NCI-H510A treated with DMSO at 0.1 percent for 48 hours (cell line): ENCODE results near the gene CAVIN1.
"Not testable (repeated sequence)": the region's sequence is repeated elsewhere in the genome, so short reads cannot be mapped to it uniquely, and the experiment has no call there.

Experiments
- DNase-seq: peaks from one replicate; lab custom pipeline; 2025; lab: John Stamatoyannopoulos, UW

CAVIN1 gene

DNA sequence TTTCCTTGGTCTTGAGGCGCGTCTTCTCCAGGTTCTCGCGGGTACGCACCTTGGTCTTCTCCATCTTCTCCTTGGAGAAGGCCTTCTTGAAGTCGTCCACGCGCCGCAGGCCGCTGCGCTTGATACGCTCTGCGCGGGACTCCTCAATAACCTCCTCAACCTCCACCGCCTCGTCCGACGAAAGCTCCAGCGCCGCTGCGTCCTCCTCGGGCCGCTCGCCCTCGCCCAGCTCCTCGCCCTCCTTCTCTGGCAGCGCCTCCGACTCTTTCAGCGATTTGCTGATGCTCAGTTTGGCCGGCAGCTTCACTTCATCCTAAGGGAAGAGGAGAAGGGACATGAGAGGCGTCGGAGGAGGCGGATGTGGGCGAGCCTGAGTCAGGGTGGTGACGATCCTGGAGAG, 18.0 kb downstream of the CAVIN1 start:
- no peak for DNase-seq

DNA sequence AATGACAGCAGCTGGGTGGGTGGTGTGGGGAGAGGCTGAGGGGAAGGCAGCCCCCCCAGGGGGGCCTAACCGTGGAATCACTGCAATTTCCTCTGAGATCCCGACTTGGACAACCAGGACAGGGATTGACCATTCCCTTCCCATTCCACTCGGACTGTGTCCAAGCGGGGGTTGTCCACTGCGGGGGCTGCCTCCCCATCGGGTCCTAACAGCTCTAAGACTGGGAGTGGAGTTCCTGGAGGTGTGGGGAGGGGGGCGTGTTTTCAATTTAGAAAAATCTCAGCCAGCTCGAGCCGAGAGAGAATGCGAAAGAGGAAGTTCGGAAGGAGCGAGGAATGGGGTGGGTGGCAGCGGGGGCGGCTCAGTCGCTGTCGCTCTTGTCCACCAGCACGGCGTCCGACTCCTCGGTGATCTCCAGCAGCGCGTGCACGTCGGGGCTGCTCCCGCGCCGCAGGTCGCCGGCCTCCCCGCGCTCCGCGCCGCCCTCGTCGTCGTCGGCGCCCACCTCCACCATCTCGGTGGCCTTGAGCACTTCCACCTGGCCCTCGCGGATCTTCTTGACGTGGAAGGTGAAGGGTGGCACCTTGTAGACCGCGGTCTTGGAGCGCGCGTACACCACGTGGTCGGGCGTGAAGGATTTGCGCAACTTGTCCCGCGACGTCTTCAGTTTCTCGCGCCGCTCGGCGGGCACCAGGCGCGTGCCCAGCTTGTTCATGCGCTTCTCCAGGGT, 18.6 kb downstream of the CAVIN1 start:
- no peak for DNase-seq

GRCh38 chr17:42403150-42403549, 19.9 kb downstream of the CAVIN1 start:
- no peak for DNase-seq

DNA sequence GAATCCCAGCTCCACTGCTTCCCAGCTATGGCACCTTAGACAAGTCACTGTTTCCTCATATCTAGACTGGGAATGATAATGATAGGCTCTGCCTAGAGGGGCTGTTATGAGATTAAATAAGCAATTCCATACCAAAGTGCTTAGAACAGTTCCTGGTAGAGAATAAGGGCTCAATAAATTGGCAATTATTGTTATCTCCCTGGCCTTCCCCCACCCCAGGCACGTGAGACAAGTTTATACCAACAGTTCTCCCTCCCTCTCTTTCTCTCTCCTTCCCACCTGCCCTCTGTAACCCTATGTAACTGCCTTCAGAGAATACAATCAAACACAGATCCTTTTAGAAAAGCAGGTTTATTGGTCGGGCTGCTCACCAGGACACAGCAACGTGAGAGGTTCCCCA, 20.9 kb downstream of the CAVIN1 start:
- DNase-seq: no peak

DNA sequence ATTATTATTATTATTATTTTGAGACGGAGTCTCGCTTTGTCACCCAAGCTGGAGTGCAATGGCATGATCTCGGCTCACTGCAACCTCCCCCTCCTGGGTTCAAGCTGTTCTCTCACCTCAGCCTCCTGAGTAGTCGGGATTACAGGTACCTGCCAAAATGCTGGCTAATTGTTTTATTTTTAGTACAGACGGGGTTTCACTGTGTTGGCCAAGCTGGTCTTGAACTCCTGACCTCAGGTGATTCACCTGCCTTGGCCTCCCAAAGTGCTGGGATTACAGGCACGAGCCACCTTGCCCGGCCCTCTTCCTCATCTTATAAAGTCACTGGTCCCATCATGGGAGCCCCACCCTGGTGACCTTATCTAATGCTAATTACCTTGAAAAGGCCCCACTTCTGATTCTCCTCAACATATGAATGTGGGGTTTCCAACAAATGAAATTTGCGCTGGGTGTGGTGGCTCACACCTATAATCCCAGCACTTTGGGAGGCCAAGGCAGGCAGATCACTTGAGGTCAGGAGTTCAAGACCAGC, 22.1 kb downstream of the CAVIN1 start:
- DNase-seq: not testable (repeated sequence)

- DNase-seq: no peak
Observed at GRCh38 chr17:42399948-42400843, 22.9 kb downstream of the CAVIN1 start.

DNA sequence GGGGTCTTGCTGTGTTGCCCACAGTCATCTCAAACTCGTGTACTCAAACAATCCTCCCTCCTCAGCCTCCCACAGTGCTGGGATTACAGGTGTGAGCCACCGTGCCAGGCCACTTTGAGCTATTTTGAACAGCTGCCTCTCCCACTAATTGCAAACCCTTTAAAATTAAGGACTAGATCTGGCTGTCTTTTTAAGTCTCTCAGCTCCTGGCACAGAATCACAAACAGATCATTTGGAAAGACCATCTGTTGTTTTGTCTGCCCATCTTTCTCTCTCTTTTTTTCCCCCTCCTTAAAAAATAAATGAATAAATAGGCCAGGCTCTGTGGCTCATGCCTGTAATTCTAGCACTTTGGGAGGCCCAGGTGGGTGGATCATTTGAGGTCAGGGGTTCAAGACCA, 23.9 kb downstream of the CAVIN1 start:
- no peak for DNase-seq

DNA sequence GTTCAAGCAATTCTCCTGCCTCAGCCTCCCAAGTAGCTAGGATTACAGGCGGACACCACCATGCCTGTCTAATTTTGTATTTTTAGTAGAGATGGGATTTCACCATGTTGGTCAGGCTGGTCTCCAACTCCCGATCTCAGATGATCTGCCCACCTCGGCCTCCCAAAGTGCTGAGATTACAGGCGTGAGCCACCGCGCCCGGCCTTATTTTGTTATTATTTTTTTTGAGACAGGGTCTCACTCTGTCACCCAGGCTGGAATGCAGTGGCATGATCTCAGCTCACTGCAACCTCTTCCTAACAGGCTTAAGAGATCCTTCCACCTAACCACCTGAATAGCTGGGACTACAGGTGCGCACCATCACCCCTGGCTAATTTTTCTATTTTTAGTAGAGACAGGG, 27.5 kb downstream of the CAVIN1 start:
- not testable (repeated sequence) for DNase-seq

DNA sequence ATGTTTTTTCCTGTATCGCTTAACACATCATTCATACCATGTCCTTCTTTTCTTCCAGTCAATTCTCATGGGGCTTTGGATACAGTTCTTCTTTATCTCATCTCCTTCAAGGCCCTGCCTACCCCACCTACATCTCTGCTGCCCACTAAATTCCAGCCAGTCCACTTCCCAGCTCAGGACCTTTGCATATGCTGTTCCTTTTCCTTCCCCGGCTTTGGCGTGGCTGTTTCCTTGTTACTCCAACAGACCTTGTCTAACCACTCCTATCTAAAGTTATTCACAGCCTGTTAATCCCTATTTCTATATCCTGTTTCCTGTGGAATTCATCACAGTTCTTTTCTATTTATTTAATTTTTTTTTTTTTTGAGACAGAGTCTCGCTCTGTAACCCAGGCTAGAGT, 28.2 kb downstream of the CAVIN1 start:
- DNase-seq: no peak

DNA sequence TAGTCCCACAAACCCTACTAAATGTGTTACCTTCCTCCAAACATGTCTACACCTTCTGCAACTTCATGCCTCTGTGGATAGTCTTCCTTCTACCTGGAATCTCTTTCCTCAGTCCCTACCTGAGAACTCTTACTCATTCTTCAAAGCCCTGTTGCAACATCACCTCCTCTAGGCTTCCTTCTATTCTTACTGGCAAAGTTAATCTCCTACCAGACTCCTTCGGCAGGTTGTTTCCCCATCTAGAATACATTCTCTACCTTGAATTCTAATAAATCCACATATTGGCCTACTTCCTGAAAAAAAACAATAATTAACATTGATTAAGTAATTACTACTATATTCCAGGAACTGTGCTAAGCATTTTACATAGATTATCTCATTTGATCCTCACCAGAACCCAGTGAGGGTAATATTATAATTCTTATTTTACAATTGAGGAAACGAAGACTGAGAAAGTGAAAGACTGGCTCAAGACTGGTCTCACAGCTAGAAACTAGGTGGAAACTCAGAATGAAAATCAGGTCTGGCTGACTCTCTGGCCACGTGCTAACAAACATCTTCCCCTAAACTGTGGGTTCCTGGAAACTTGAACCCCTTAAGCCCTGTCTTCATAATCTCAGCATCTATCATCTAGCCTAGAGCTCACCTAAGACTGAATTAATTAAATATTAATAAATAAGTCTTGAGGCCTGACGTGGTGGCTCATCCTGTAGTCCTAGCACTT, 30.2 kb downstream of the CAVIN1 start:
- no peak for DNase-seq

GRCh38 chr17:42391439-42391838, 31.6 kb downstream of the CAVIN1 start:
- not testable (repeated sequence) for DNase-seq

DNA sequence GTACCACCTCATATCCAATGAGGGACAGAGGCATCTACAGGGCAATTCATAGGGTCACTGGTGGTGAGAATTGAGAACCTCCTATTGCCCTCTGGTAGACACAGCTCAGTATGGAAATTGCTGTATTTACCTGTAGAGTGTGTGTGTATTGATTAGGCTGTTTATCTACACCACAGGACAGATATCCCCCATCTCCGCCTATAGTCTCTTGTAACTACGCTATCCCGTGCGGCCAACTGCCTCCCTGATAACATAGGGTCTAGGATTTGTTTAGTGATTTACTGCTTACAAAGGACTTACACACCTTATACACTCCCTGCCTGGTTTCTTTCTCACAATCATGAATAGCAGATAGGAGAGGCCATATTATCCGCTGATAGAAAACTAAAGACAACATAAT, 33.2 kb downstream of the CAVIN1 start:
- no peak for DNase-seq

DNA sequence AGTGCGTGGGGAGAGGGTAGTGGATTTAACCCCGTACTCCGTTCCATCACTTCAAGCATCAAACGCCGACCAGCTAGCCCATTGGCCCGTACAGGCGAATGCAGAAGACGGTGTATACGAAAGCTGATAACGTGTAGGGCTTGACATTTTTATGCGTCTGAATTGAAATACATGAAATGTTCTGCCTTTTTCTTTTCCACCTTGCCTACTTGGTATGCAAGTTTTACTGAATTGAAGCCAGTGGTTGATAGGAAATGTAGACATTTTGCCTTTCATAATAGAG, 34.0 kb downstream of the CAVIN1 start:
- DNase-seq: peak; percentile 66

DNA sequence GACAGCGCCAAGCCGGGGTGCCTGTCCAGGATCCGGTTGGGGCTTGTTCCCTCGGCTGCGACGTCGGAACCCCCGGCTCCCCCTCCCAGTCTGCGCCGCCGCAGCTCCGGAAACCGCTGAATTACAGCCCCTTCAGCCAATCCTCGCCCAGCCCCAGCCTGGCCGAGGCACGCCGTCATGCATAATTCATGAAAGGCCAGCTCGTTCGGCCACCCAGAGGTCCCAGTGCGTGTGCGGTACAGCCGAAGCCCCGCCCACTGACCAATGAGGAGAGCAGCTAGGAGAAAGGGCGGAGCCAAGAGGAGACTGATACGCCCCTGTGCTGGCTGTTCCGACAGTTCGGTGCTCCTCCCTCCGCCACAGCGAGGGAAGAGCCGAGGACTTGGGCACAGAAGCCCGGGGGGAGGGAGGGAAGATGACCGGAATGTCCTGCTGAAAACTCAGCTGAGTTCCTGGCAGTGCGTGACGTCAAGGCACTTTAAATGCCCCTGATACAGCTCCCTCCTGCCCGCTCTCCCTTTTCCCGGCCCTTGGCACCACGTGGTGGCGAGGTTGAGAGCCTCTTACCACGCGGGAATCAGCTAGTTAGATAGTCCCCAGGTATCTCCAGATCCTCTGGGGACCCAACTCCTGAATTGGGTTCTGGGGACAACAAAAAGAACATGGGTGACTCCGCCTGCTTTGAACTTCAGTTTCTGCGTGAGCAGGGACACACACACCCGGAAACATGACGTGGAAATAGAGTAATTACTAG, 34.5 kb downstream of the CAVIN1 start, which contains the start of gene STAT3:
Gene STAT3 (minus strand): TSS at position 62 of the 754 bp plus-strand sequence. CDS start 39,926 bp downstream, outside the sequence.
- peak; percentile 99 for DNase-seq

DNA sequence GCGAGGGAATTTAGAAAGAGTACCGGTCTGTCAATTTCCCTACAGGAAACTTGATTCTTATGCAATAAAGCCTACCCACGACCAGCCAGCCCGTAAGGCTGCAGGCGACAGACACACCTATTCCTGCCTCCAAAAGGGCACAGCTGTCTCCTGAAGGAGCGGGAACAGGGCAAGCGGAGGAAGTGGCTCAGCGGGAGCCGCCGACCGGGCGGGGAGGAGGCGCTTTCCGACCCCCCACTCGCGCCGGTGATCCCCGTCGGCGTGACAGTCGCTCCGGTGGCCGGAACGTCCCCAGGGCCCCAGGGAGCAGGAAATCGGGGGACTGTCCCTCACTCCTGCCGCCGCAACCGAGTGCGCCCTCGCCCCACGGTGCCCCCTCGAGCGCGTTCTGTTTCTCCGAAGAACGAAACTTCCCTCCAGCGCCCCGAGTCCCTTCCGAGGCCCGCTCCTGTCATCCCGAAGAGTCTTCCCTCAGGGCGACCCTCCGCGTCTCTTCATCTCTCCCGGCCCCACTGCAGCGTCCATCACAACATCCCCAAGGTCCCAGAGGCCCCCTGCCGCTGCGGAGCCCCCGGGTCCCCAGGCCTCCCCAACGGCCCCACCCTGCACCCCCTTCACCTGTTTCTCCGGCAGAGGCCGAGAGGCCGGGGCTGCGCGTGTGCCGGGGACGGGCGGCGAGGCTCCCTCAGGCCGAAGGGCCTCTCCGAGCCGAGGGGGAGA, 35.2 kb downstream of the CAVIN1 start:
- DNase-seq: peak; percentile 41

DNA sequence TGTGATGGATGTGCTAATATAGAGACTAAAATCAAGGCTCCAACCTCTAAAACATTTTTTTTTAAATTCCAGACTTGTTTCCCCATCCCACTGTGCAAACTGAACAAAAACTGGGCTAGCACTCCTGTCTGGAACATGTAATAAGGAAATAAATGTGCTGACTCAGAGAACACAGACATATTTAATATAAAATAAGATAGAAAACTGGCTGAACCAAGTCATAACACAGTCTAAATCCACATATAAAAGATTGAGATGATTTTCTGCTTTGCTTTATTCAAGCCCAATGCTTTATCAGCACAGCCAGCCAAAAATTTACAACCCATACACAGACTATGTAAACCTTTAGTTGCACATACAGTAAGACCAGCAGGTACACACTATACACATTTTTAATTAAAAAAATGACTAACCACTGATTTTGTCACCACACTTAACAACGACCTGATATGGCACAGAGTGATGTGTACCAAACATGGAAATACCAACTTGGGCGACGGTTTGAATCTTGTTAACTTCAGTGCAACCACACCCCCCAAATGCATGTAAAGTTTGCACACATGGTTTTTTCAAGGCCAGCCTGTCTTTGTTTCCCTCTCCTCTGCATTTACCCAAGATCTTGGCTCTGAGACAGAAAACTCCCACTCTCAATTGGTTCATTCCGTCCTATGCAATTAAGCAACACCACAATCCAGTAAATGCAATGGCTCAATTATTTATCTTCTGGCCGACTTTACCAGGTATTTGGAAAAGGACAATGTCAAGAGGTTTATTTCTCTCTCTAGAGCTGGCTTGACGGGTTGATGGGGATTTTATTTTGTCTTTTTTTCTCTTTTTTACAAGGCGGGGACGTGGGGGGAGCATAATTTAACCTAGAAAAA, 36.0 kb downstream of the CAVIN1 start:
- DNase-seq: no peak

- DNase-seq: no peak
Observed at GRCh38 chr17:42381898-42382297, 41.2 kb downstream of the CAVIN1 start.

GRCh38 chr17:42380935-42381334, 42.1 kb downstream of the CAVIN1 start:
- DNase-seq: no peak

DNA sequence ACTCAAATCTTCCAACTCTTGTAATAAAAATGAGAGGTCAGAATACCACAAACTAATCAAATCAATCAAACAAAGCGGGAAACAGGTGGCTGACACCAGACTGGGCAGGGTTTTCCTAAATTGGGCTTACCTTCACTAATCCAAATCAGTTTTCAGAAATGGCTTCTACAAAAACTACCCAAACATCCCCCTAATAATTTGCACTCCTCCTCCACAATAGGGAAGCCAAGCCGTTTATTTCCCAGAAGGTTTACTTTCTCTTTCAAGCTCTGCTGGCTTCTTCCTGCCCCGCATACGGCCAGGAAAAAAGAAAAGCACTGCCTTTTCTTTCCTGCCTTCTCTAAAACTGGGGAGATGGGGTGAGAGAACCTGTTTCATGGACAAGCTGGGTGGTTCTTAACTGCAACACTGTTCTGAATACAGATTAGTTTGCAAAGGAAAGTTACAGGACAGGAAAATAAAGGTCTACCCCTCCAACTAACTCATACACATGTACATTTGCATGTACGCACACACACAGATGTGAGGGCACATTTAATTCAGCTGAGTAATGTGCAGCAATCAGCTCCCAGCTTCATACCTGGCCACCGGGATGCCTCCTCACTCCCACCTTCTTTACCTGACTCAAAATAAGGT, 44.0 kb downstream of the CAVIN1 start:
- no peak for DNase-seq
